LNCaP clone FGC (cell line): ENCODE data around the gene TRAM2.

Source experiments
- DNase-seq: peaks from one replicate; pipeline ENCODE4 v3.0.0-alpha.2; 2011; ENCODE audit warnings: low read depth
- H3K4me3 ChIP-seq: 2 replicates; pipeline ENCODE4 v1.5.1; 2011; ENCODE audit warnings: mild to moderate bottlenecking, low read depth, low read length, control low read depth
- CTCF ChIP-seq: IDR thresholded peaks from 2 replicates; pipeline ENCODE4 v1.5.1; 2012; ENCODE audit warnings: mild to moderate bottlenecking; ENCODE audit not compliant: control insufficient read depth, insufficient read depth; ENCODE audit errors: extremely low read depth

TRAM2 gene

GRCh38 chr6:52543729-52544601 is 32.9 kb downstream of the TRAM2 start:
- no peak for DNase-seq

GRCh38 chr6:52543262-52543661 is 33.6 kb downstream of the TRAM2 start:
- DNase-seq = no peak
- TF ChIP-seq CTCF = no peak
- H3K4me3 ChIP-seq = no peak overlapping the region

More at GRCh38 chr6:52543729-52544601, 32.9 kb downstream of the TRAM2 start:
- H3K4me3 ChIP-seq = no peak overlapping the region
- no peak for TF ChIP-seq CTCF

DNA sequence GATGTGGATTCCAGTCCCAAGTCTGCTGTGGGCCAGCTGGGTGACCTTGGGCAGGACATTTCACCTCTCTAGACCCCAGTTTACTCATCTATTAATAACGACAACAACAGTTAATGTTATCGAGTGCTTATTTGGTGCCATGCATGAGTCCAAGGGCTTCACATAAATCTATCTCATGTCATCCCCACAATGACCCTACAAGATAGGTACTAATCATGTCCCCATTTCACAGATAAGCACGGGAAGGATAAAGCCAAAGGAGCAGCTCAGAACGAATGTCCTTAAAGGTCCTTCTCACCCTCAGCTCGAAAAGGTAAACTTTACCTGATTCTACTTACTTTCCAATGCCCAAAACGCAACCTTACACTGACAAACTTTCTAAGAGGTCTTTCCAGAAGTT is 35.7 kb downstream of the TRAM2 start:
- no peak for DNase-seq
- no peak overlapping the region for H3K4me3 ChIP-seq
- TF ChIP-seq CTCF = no peak

DNA sequence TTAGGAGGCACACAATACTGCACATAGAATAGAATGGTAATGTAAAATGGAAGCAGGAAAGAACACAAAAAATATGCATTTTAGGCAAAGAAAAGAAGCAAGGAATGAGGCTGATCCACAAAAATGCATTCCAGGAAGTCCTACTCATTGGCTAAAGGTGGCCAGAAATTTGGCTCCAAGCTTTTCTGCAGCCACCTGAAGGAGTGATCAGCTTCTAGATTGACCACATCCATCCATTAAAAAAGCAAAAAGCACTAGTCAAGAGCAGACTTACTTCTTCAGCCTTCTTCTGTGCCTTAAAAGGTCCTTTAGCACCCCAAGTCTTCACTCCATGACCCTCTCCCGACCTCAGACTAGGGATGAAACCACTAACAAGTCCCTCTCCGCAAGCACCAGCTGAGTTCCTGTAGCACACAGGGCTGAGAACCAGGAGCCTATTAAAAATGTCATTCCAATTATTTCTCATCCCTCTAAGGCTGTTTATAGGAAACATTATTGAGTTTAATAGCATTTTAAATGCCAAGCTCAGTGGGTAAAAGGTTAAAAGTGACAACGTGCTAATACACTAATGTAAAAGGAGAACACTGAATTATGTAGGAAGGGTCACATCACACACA is 36.5 kb downstream of the TRAM2 start:
- H3K4me3 ChIP-seq = no peak overlapping the region
- no peak for TF ChIP-seq CTCF
- no peak for DNase-seq

GRCh38 chr6:52539607-52540006 is 37.3 kb downstream of the TRAM2 start:
- no peak overlapping the region for H3K4me3 ChIP-seq

DNA sequence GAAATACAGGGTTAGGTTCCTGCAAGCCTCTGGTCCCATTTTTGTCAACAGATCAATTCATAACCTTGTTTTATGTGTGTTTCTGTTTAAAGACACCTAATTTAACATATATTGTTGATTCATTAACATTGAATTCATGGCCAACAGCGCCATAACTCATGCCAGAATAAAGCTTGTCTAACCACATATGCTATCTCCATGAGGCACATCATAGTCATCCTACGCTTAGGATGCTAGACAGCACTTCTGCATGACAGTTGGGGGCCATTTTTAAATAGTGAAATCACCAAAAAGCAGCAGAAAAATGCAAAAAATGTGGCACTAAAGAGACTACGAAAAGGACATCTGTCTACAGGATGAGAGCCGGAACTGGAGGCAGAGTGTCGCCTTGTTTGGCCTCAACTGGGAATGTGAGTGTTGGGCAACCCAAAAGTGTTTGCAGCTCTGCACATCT is 37.9 kb downstream of the TRAM2 start:
- DNase-seq = no peak
- no peak overlapping the region for H3K4me3 ChIP-seq
- no peak for TF ChIP-seq CTCF

More at GRCh38 chr6:52539607-52540006, 37.3 kb downstream of the TRAM2 start:
- no peak for TF ChIP-seq CTCF
- no peak for DNase-seq
